CD14-positive monocyte (primary cell): Measurements from ENCODE around the gene CHL1. TPM values are rescaled to one million over a fixed set of nuclear protein-coding genes. Genes with fewer than 3 reads are reported as not detected.

Experiments
- DNase-seq, 3 donors: peaks; one replicate each; pipeline ENCODE4 v3.0.0-alpha.2; 2011 to 2022
- H2AFZ ChIP-seq: 2 replicates; pipeline ENCODE4 v1.6.0; 2012; ENCODE audit warnings: mild to moderate bottlenecking, low read depth, low read length, inconsistent platforms; ENCODE audit not compliant: insufficient read depth, poor library complexity, severe bottlenecking
- H3K27ac ChIP-seq, 2 donors: 1 replicate in 1 of 2; 2 replicates in 1 of 2; pipeline ENCODE4 v1.5.1; 2012 to 2013; ENCODE audit warnings: low read length in 2 of 2, control low read depth in 1 of 2, inconsistent platforms in 1 of 2, low read depth in 1 of 2, mild to moderate bottlenecking in 1 of 2
- H3K27me3 ChIP-seq, 2 donors: one replicate each; pipeline versions ENCODE4 v1.6.0 to v1.6.1; 2011 to 2013; ENCODE audit warnings: low read length in 2 of 2; ENCODE audit not compliant: control insufficient read depth in 2 of 2, insufficient read depth in 2 of 2
- H3K36me3 ChIP-seq, 2 donors: replicated peaks in 1 of 2; 1 replicate in 1 of 2; 2 replicates in 1 of 2; pipeline versions ENCODE4 v1.5.1 to v1.6.1; 2012 to 2013; ENCODE audit warnings: low read length in 2 of 2, control low read depth in 1 of 2, inconsistent platforms in 1 of 2, mild to moderate bottlenecking in 1 of 2; ENCODE audit not compliant: insufficient read depth in 2 of 2, control insufficient read depth in 1 of 2
- H3K4me1 ChIP-seq, 2 donors: 1 replicate in 1 of 2; 2 replicates in 1 of 2; pipeline versions ENCODE4 v1.5.1 to v1.6.1; 2012 to 2013; ENCODE audit warnings: low read length in 2 of 2, control low read depth in 1 of 2, inconsistent platforms in 1 of 2, mild to moderate bottlenecking in 1 of 2, moderate library complexity in 1 of 2; ENCODE audit not compliant: insufficient read depth in 2 of 2, control insufficient read depth in 1 of 2
- H3K4me2 ChIP-seq: replicated peaks from 2 replicates; pipeline ENCODE3; 2012; ENCODE audit warnings: low read length, moderate library complexity, mild to moderate bottlenecking; ENCODE audit not compliant: poor library complexity, severe bottlenecking; ENCODE audit errors: extremely low read depth
- H3K4me3 ChIP-seq, 3 experiments: fragments of 200-600 bp in 1 of 3; sonication (generic) in 1 of 3; replicated peaks in 1 of 3; 1 replicate in 2 of 3; 2 replicates in 1 of 3; pipeline ENCODE4 v1.5.1; 2011 to 2013; ENCODE audit warnings: low read length in 3 of 3, mild to moderate bottlenecking in 3 of 3, control low read depth in 2 of 3, low read depth in 2 of 3, inconsistent platforms in 1 of 3, moderate library complexity in 1 of 3
- H3K79me2 ChIP-seq: 2 replicates; pipeline ENCODE4 v1.6.0; 2012; ENCODE audit warnings: mild to moderate bottlenecking, control low read depth, inconsistent platforms, low read length, moderate library complexity; ENCODE audit not compliant: insufficient read depth
- H3K9ac ChIP-seq: 2 replicates; pipeline ENCODE4 v1.6.0; 2017; ENCODE audit warnings: low read length, mild to moderate bottlenecking; ENCODE audit not compliant: insufficient read depth, poor library complexity, severe bottlenecking
- H3K9me3 ChIP-seq, 2 donors: replicated peaks in 1 of 2; 1 replicate in 1 of 2; 2 replicates in 1 of 2; pipeline versions ENCODE4 v1.5.1 to v1.6.1; 2012 to 2013; ENCODE audit warnings: low read length in 2 of 2, control low read depth in 1 of 2; ENCODE audit not compliant: control insufficient read depth in 1 of 2, insufficient read depth in 1 of 2
- H4K20me1 ChIP-seq: 2 replicates; pipeline ENCODE4 v1.6.0; 2012; ENCODE audit warnings: mild to moderate bottlenecking, low read length, control low read depth, moderate library complexity; ENCODE audit not compliant: insufficient read depth
- H3K27ac Mint-ChIP-seq, 7 donors: one replicate each; pipeline ENCODE4 v1.8.0; 2020; ENCODE audit warnings: mild to moderate bottlenecking in 7 of 7, mixed read lengths in 7 of 7, moderate library complexity in 6 of 7, inconsistent platforms in 2 of 7
- H3K27me3 Mint-ChIP-seq, 3 donors: one replicate each; pipeline ENCODE4 v1.8.0; 2021 to 2022; ENCODE audit warnings: low read depth in 3 of 3, mild to moderate bottlenecking in 3 of 3, mixed read lengths in 3 of 3, moderate library complexity in 3 of 3, inconsistent platforms in 1 of 3
- H3K36me3 Mint-ChIP-seq, 2 donors: one replicate each; pipeline ENCODE4 v1.8.0; 2020; ENCODE audit warnings: mixed read lengths in 2 of 2, inconsistent platforms in 1 of 2, mild to moderate bottlenecking in 1 of 2
- H3K4me1 Mint-ChIP-seq: one replicate; pipeline ENCODE4 v1.8.0; 2020; ENCODE audit warnings: mild to moderate bottlenecking, mixed read lengths
- H3K4me3 Mint-ChIP-seq, 2 donors: one replicate each; pipeline ENCODE4 v1.8.0; 2020; ENCODE audit warnings: mild to moderate bottlenecking in 2 of 2, mixed read lengths in 2 of 2, moderate library complexity in 1 of 2
- H3K9me3 Mint-ChIP-seq, 7 donors: one replicate each; pipeline ENCODE4 v1.8.0; 2020 to 2022; ENCODE audit warnings: mixed read lengths in 7 of 7, mild to moderate bottlenecking in 6 of 7, moderate library complexity in 6 of 7, inconsistent platforms in 2 of 7
- CTCF ChIP-seq: fragments of 200-600 bp; IDR thresholded peaks from one replicate; pipeline ENCODE4 v1.8.0; 2022; ENCODE audit warnings: antibody characterized with exemption, mild to moderate bottlenecking
- WGBS: methylation state at CpG from one replicate; pipeline ENCODE4 v1.1.5; 2013; ENCODE audit warnings: missing lambda C conversion rate; ENCODE audit not compliant: insufficient coverage; 5-methylcytosine and 5-hydroxymethylcytosine counted together
- intact Hi-C, 2 donors: fragments of 100-400 bp; cut with micrococcal nuclease; formaldehyde crosslinking; loops; one replicate each; pipeline versions ENCODE4 v1.15.0 to v1.15.1; 2023
- polyA plus RNA-seq, 3 donors: library from polyadenylated mRNA; depleted of rRNA in 1 of 3; unstranded in 2 of 3; stranded (reverse) in 1 of 3; fragments of 300-500 nt in 2 of 3; fragments of >200 nt in 1 of 3; fragmentation: Illumina TruSeq in 2 of 3; gene quantifications; 1 replicate in 2 of 3; 2 replicates in 1 of 3; pipeline ENCODE4 v1.2.3, GENCODE V29; 2012 to 2021

The CHL1 gene
- polyA plus RNA-seq, 3 donors: not detected

DNA sequence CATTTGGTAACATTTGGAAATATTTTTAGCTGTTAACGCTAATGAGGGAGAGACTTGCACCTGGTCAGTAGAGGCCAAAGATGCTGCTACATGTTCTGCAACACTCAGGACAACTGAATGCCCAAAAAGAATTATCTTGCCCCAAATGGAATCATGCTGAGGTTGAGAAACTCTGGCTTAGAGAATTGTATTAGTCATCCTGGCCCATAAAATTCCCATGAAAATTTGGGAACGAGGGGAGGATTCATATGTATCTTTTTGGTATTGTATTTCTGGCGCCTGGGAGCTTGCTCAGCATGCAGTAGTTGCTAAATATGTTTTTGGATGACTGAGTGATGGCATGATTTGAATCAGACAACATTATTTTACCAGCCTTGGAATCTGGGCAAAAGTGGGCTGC, 59.9 kb downstream of the CHL1 start:
- no peaks in the 10 kb centered on the region for H3K36me3 Mint-ChIP-seq
- no peak for TF ChIP-seq CTCF
- intact Hi-C loops: no loop called here

GRCh38 chr3:257826-258225, 61.3 kb downstream of the CHL1 start:
- no peak for DNase-seq
- no peaks in the 10 kb centered on the region for H3K36me3 ChIP-seq
- H2AFZ ChIP-seq: no peak overlapping the region
- Mint-ChIP-seq H3K36me3 (no peaks in the 10 kb centered on the region), H3K4me1 (no peaks in the 10 kb centered on the region), H3K27ac (no peak overlapping the region), H3K9me3 (peaks cover 0 to 9% (median 2%) of the 10 kb centered on the region in 7 donors), H3K4me3 (no peak overlapping the region), H3K27me3 (peaks cover 0 to 3% (median 2%) of the 10 kb centered on the region in 3 donors)
- no peaks in the 10 kb centered on the region for H3K27me3 ChIP-seq
- TF ChIP-seq CTCF: no peak
- intact Hi-C loops: no loop called here
- no peaks in the 10 kb centered on the region for H3K79me2 ChIP-seq
- H3K9me3 ChIP-seq: peaks cover 0 to 3% of the 10 kb centered on the region in 2 donors
- no peaks in the 10 kb centered on the region for H3K4me1 ChIP-seq
- 79% methylated on average over 5 of the region's 6 CpGs for WGBS
- H3K9ac ChIP-seq: no peak overlapping the region
- H4K20me1 ChIP-seq: no peaks in the 10 kb centered on the region
- no peak overlapping the region for H3K27ac ChIP-seq
- H3K4me3 ChIP-seq: no peak overlapping the region
- H3K4me2 ChIP-seq: no peak overlapping the region

More for the DNA sequence above, 59.9 kb downstream of the CHL1 start:
- no peaks in the 10 kb centered on the region for H3K9me3 ChIP-seq
- no peak overlapping the region for H3K4me3 ChIP-seq
- DNase-seq: no peak
- WGBS: no CpG with 5 or more reads among the region's 3 CpGs
- H3K79me2 ChIP-seq: no peaks in the 10 kb centered on the region
- H3K4me1 ChIP-seq: no peaks in the 10 kb centered on the region
- H3K4me1 Mint-ChIP-seq: no peaks in the 10 kb centered on the region
- no peak overlapping the region for H3K4me3 Mint-ChIP-seq
- no peak overlapping the region for H3K9ac ChIP-seq
- no peaks in the 10 kb centered on the region for H3K27me3 ChIP-seq
- H3K27ac Mint-ChIP-seq: no peak overlapping the region
- no peaks in the 10 kb centered on the region for H3K36me3 ChIP-seq
- H3K4me2 ChIP-seq: no peak overlapping the region
- H2AFZ ChIP-seq: no peak overlapping the region
- peaks cover 0 to 3% (median 2%) of the 10 kb centered on the region in 3 donors for H3K27me3 Mint-ChIP-seq
- H3K9me3 Mint-ChIP-seq: peaks cover 0 to 9% (median 2%) of the 10 kb centered on the region in 7 donors
- no peaks in the 10 kb centered on the region for H4K20me1 ChIP-seq
- H3K27ac ChIP-seq: no peak overlapping the region
